SK-N-SH treated with all-trans-retinoic acid at 6 μM for 48 hours (cell line): ENCODE data around the gene TUBGCP2.

Experiments
- CREB5 ChIP-seq: fragments of 250-450 bp; sonication (Bioruptor Pico); IDR thresholded peaks from 2 replicates; pipeline ENCODE4 v1.5.1; 2020; ENCODE audit warnings: low read depth, mild to moderate bottlenecking, moderate library complexity
- ESRRG ChIP-seq: fragments of 250-450 bp; sonication (Bioruptor Pico); IDR thresholded peaks from 2 replicates; pipeline ENCODE4 v1.6.1; 2021; ENCODE audit warnings: mild to moderate bottlenecking
- OSR1 ChIP-seq: fragments of 250-450 bp; sonication (Bioruptor Pico); IDR thresholded peaks from 2 replicates; pipeline ENCODE4 v1.8.0; 2022; ENCODE audit warnings: moderate library complexity, mild to moderate bottlenecking, inconsistent platforms
- RARB ChIP-seq: fragments of 250-450 bp; sonication (Bioruptor Pico); IDR thresholded peaks from 2 replicates; pipeline ENCODE4 v1.8.0; 2021; ENCODE audit warnings: mild to moderate bottlenecking, moderate library complexity
- TCF4 ChIP-seq: fragments of 250-450 bp; sonication (Bioruptor Pico); IDR thresholded peaks from 2 replicates; pipeline ENCODE4 v1.8.0; 2021; ENCODE audit warnings: mild to moderate bottlenecking, moderate library complexity, borderline replicate concordance
- TSHZ2 ChIP-seq: fragments of 250-450 bp; sonication (Bioruptor Pico); IDR thresholded peaks from 2 replicates; pipeline ENCODE4 v1.5.0; 2020; ENCODE audit warnings: mild to moderate bottlenecking, moderate library complexity
- ZFP3 ChIP-seq: fragments of 250-450 bp; sonication (Bioruptor Pico); IDR thresholded peaks from 2 replicates; pipeline ENCODE4 v1.5.0; 2020; ENCODE audit warnings: mild to moderate bottlenecking, moderate library complexity

GRCh38 chr10:133245439-133246235 is 63.0 kb downstream of the TUBGCP2 start:
- TF ChIP-seq CREB5 (CRISPR knock-in tag) (no peak), RARB (CRISPR knock-in tag) (no peak), ZFP3 (CRISPR knock-in tag) (no peak), OSR1 (CRISPR knock-in tag) (no peak), ESRRG (CRISPR knock-in tag) (no peak), TCF4 (CRISPR knock-in tag) (no peak), TSHZ2 (CRISPR knock-in tag) (no peak)
